HG02642 (cell line): ENCODE data around the gene NACC2.
"Not testable (repeated sequence)": the region's sequence is repeated elsewhere in the genome, so short reads cannot be mapped to it uniquely, and the experiment has no call there.

Experiments
- ATAC-seq: cut with Tn5 transposase; IDR thresholded peaks from one replicate; pipeline ENCODE4 v1.9.1; 2021; ENCODE audit warnings: mild to moderate bottlenecking; ENCODE audit not compliant: unreplicated experiment, poor library complexity

NACC2 gene

GRCh38 chr9:136112541-136112940, 17.5 kb upstream of the NACC2 start:
- ATAC-seq: no peak

- no peak for ATAC-seq
These were observed 16.8 kb upstream of the NACC2 start for GRCh38 chr9:136111910-136112309.

GRCh38 chr9:136111190-136111589, 16.1 kb upstream of the NACC2 start:
- ATAC-seq: no peak

- ATAC-seq: no peak
These were observed 15.3 kb upstream of the NACC2 start for GRCh38 chr9:136110082-136111061.

GRCh38 chr9:136109351-136110081, 14.4 kb upstream of the NACC2 start:
- ATAC-seq: peak; percentile 77

- ATAC-seq: no peak
These were observed 13.7 kb upstream of the NACC2 start for GRCh38 chr9:136108648-136109266.

GRCh38 chr9:136107953-136108647, 13.0 kb upstream of the NACC2 start:
- no peak for ATAC-seq

GRCh38 chr9:136107155-136107952, 12.3 kb upstream of the NACC2 start:
- no peak for ATAC-seq

GRCh38 chr9:136105398-136106135, 10.5 kb upstream of the NACC2 start:
- ATAC-seq: no peak

- ATAC-seq: no peak
These were observed 9.8 kb upstream of the NACC2 start for GRCh38 chr9:136104916-136105315.

- ATAC-seq: no peak
These were observed 9.4 kb upstream of the NACC2 start for GRCh38 chr9:136104488-136104800.

- no peak for ATAC-seq
These were observed 8.8 kb upstream of the NACC2 start for GRCh38 chr9:136103651-136104487.

- ATAC-seq: not testable (repeated sequence)
These were observed 6.6 kb upstream of the NACC2 start for GRCh38 chr9:136101615-136102074.

- no peak for ATAC-seq
These were observed 5.9 kb upstream of the NACC2 start for GRCh38 chr9:136100700-136101614.

GRCh38 chr9:136099542-136099941, 4.5 kb upstream of the NACC2 start:
- ATAC-seq: no peak

GRCh38 chr9:136098844-136099243, 3.8 kb upstream of the NACC2 start:
- ATAC-seq: no peak

GRCh38 chr9:136098210-136098609, 3.1 kb upstream of the NACC2 start:
- ATAC-seq: no peak
